NCI-H146 treated with DMSO at 0.1 percent for 48 hours (cell line): ENCODE measurements around the gene LNPEP.

Source experiments
- DNase-seq: peaks from one replicate; lab custom pipeline; 2025; ENCODE audit not compliant: unreplicated experiment; lab: John Stamatoyannopoulos, UW

The LNPEP gene

DNA sequence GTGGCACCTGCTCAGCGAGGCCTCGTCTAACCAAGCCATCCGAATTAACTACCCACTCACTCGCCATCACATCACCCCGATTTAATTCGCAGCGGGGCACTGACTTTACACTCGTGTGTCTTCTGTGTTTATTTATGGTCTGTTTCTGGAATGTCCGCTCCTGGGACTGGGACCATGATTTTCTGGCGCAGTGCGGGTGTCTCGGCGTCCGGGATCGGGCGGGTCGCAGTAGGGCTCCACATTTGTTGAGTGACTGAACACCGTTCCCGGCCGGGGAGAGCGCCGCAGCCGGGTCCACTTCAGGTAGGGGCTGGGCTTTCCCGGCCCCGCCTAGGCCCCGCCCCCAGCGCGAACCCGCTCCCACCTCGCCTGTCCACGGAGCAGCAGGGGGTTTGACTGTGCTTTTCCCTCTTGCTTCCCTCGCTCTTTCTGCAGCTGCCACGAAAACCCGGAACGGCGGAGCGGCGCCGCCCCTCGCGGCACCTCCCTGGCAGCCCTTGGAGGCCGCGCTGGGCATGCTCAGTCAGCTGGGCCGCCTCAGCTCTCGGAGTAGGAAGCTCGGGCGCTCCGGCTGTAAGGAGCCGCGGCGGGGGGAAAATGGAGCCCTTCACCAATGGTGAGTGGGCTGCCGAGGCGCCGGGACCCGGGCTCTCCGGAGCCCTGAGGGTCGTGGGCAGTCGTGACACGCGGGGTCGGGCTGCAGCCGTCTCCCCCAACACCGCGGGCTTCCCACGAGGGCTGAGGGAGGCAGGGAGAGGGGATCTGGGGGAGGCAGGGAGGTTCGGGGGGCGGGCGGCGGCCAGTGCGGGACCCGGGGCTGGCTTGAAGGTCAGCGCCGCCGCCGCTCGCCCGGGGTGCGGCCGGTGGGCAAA is at the start of gene LNPEP:
TSS of gene LNPEP (plus strand) at position 522 of the 872 bp plus-strand sequence. CDS start at position 598, 76 bp downstream.
- peak; percentile 83 for DNase-seq

DNA sequence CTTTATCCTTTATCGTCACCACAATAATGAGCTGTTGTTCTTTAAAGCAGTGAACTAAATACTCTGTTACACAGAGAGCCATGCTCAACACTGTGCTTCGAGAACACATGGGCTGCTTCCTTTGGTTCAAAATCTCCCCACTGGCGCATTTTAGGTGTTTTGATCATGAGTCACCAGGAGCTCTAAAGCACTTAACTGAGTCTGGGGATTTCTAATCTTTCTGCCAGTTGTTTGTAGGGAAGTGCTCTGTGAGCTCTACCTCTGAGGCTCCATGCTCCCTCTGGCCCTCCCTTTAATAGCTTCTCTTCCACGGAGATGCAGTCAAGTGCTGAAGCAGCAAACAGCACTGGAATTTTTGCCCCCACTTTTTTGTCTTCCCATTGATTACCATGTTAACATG is 42.5 kb upstream of the LNPEP start:
- no peak for DNase-seq

DNA sequence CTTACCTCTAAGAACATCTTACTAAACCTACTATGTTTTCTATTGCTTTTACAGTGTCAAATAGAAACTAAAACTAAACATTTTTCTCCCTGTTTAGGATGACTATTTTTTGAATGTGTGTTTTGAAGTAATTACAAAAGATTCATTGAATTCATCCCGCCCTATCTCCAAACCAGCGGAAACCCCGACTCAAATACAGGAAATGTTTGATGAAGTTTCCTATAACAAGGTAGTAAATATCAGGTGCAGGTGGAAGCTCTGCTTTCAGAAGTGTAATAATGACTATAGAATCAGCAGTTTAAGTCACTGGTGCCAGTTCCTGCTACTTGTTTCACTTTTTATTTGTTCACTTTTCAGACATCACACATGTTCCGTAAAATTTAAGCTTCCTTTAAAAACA is 39.6 kb upstream of the LNPEP start:
- DNase-seq: no peak

DNA sequence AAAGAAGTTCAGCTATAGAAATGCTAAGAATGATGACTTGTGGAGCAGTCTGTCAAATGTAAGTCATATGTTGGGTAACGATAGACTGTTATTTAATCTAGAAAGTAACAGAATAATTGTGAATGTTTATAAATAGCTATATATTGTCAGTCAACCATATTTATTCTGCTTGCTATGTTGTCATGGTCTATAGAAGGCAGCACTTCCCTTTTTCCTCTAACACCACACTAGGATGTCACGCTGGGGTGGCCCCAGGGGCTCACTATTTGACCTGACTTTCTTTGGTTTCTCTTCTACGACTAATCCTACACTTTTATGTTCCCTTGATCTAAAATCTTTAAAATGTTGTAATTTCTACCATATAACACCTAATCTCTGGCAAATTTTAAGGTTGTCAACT is 39.1 kb upstream of the LNPEP start:
- no peak for DNase-seq

DNA sequence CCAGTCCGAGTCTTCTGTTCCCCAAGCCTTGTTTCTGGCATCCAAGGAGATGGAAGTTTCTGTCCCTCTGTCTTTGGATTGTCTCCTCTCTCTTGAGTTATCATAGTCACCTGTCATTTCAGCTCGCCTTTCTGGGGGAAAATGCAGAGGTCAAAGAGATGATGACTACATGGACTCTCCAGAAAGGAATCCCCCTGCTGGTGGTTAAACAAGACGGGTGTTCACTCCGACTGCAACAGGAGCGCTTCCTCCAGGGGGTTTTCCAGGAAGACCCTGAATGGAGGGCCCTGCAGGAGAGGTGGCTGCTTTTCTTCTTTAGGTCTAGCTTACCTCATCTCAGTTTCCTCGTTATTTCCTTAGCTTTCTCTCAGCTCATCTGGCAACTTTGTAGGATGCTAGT is 34.5 kb upstream of the LNPEP start:
- DNase-seq: no peak

DNA sequence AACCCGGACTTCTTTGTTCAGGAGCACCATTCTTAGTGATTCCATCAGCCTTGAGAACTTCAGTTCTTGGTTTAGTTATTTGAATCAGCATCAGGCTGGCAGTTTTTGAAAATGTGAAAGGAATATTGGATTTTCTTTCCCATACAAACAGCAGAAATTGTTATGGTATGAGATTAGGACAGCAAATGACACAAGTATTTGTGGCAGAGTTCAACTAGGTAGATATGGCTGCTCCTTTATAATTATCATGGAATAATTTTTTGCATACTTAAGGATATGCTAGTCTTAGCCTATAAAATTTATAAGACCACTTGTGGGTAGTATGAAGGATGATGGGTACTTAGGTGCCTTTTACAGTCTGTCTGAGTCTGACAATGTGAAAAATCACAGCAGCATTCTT is 34.0 kb upstream of the LNPEP start:
- no peak for DNase-seq

DNA sequence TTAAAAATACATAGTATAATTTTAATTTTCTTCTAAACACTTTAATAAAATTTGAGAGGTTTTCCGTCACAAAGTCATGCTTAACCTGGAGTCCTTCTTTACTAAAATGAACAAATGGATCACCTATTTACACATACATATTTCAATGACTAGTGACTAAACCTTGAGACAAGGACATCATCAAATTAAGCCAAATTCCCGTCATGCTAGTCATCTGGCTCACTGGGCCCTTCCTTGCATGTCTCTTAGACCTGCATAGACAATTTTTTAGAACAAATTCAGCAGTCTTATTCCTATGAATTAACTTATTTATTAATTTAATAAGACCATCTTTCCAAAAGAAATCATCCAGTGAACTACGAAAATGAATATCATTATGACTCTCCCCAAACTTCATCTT is 33.0 kb upstream of the LNPEP start:
- DNase-seq: no peak

DNA sequence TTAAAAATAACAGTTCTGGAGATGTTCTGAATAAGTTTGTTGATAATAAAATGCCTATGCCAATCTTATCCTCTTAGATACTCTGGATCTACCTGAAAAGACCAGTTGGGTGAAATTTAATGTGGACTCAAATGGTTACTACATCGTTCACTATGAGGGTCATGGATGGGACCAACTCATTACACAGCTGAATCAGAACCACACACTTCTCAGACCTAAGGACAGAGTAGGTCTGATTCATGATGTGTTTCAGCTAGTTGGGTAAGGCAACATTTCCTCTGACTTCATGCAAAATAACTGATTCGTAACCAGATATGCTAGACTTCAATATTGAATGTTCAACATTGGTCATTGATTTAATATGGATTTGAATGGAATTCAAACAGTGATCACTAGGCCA is 32.6 kb upstream of the LNPEP start:
- DNase-seq: no peak

DNA sequence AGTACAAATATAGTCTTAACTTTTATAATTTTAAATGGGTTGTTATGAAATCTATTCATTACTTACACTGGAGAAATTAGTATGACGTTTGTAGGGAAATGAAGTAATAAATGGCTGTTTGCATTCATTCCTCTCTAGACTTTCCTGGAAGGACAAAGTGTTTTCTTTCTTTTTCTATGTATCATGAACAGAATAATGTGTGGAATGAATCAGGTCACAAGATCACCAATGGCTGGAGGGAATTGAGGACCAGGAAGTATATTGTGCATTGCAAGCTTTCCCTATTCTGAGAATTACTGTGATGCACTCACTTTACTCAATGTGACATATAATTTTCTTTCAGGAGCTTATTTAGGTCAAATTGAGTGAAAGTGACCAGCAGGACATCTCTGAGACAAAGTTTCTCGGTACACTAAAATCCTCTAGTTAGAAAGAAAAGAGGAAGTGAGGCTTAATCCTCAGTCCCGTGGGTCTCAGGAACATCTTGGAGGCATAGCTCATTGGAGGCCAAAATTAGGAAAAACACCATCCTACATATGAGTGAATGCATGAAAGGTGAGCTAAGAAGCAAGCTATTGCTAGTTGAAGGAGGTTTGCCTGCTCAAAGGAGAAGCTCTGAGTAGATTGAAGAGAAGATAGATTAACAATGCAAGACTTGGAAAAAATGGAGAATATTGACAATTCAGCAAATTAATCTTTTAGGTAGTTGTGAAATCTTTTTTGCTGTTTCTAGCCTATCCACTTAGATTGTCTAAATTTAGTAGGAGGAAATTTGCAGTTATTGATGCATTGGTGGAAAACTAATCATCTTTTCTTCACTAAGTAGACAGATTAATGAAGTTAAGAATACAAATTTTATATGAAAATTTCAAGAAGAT is 31.6 kb upstream of the LNPEP start:
- no peak for DNase-seq

DNA sequence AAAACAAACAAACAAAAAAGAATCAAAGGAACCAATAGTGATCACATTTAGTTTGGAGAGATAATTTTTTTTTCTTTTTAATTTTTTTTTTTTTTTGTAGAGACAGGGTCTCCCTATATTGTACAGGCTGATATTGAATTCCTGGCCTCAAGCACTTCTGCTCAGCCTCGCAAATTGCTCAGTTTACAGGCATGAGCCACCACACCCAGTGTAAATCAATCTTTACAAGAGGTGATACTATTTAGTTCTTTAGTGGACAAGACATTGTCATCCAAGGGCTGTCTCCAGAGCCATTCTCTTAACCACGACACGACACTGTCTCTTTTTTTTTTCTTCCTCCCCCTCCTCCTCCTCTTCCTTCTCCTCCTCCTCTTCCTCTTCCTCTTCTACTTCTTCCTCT is 30.0 kb upstream of the LNPEP start:
- DNase-seq: no peak

DNA sequence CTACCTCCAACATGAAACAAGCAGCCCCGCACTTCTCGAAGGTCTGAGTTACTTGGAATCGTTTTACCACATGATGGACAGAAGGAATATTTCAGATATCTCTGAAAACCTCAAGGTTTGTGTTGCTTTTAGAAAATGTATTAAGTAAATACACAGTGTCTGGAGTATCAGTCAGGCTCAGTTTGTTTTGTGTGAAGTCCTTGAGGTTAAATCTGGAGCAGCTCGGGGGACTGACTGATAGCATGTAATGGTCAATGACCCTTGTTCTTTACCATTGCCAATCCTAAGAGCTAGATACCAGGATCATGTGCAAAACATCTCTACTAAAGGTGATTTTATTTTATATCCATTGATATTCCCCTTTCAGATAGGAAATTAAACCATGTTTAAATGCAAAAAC is 26.9 kb upstream of the LNPEP start:
- no peak for DNase-seq

DNA sequence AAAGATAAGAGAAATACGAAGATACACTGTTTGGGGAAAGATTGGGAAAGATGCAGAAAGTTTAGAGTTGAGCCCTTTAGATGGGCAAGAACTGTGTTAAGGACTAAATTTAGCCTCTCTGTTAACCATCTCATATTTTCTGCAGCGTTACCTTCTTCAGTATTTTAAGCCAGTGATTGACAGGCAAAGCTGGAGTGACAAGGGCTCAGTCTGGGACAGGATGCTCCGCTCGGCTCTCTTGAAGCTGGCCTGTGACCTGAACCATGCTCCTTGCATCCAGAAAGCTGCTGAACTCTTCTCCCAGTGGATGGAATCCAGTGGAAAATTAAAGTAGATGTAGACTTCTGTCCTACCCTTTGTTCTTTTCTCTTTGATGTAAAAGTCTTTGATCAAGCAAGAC is 26.4 kb upstream of the LNPEP start:
- DNase-seq: no peak

DNA sequence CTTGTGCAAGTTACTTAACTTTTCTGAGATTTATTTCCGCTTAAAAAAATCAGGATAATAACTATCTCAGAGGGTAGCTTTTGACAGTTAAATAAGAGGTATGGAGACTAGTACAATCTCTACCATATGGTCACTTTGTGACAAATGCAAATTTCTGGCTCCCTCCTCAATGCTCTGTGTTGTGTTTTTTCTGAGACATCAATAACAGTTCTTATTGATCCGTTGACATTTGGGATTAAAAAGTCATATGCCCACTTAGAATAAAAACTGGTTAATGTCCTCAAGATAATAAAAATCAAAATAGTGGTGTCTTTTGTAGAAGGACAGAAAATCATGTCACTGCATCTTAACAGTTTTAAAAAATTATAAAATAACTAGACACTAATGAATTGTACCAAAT is 24.7 kb upstream of the LNPEP start:
- DNase-seq: no peak

DNA sequence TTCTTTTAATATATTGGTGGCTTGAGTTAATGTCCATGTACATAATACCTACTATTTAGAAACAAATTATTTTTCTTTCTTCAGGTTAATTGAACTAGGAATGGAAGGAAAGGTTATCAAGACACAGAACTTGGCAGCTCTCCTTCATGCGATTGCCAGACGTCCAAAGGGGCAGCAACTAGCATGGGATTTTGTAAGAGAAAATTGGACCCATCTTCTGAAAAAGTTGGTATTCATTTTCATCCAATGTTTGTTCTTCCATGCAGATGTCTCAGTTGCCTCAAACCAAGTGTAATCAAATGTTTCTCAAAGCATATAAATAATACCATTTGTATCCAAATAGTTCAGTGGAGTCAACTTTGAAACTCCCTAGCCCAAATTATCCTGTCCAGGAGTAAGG is 22.6 kb upstream of the LNPEP start:
- DNase-seq: no peak

DNA sequence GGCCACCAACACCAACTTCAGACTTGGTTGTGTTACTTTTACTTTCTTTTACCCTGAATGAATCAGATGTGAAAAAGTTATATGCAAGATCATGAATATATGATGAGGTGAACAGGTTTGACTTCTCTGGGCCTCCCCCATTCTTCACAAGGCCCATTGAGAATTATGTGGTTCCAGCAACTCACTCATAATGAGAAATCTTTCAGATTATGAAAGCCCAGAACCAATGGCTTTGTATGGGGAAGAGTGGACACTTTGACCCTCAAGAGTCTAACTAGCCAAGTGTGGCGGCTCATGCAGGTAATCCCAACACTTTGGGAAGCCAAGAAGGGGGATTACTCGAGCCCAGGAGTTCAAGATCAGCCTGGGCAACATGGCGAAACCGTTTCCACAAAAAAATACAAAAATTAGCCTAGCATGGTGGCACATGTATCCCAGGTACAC is 16.1 kb upstream of the LNPEP start:
- DNase-seq: no peak

DNA sequence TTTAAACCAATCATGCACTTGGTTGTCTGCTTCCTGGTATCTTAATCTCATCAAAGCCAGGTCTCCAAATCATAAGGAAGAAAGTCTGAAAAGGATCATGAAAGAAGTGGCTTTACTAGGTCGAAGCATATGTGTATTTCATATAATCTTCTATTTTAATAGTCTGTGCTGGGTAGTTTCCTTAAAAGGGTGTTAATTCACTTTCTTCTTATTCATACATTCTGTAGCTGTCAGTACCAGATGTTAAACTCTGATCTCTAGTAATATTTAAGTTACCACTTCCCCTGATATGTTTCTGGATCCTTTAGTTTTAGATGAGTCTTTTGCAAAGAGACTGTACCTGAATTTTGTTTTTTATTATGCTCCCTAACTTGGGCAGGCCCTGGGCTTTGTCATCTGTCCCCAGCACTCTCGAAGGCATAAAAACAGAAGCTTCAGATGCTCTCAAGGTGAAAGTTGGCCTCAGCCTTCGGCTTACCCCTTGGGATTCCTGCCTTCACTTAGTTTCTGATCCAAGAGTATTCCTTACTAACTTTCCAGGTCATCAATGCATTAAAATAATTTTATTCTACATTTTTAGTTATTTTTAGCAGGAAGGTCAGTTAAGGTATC is 15.0 kb upstream of the LNPEP start:
- DNase-seq: no peak

DNA sequence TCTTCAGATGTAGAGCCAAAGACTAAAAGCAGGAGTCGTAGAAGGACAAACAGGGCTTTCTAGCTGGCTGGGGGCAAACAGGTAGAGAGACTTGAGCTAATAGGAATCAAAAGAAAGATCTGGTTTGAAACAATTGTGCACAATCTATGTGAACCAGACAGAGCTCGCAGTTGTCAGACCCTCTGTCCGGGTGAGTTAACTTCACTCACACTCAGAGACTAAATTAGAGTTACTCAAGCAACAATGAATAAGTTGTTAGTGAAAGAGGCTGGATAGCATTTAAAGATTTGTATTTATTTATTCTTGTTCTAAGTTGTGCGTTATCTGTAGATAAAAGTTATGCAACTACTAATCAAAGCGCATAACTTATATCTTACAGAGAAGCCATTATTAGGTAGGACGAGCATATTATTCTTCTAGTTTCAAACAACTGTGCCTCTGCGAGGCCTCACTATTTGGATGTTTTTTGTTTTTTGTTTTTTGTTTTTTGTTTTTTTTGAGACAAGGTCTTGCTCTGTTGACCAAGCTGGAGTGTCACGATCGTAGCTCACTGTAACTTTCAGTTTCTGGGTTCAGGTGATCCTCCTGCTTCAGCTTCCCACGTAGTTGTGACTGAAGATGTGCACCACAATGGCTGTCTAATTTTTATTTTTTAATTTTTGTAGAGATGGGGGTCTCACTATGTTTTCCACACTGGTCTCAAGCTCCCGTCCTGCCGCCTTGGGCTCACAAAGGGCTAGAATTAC is 13.2 kb upstream of the LNPEP start:
- DNase-seq: no peak

DNA sequence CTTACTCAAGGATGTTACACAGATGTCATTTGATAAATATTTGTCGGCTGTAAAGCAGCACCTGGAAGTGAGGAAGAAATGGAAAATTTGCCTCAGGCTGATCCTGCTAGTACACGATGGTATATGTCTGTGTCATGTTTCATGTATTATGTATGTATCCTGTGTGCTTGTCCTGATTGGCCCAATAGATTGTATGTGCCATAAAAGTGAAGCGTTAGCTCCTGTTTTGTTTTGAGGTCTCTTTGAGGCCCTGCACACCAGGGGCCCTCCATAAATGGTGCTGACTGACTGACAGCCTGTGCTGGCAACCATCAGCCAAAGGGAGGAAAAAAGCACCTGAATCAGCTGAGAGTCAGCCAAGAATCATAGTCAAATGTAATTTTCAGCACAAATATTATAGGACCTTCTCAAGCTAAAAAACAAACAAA is 11.8 kb upstream of the LNPEP start:
- DNase-seq: no peak

DNA sequence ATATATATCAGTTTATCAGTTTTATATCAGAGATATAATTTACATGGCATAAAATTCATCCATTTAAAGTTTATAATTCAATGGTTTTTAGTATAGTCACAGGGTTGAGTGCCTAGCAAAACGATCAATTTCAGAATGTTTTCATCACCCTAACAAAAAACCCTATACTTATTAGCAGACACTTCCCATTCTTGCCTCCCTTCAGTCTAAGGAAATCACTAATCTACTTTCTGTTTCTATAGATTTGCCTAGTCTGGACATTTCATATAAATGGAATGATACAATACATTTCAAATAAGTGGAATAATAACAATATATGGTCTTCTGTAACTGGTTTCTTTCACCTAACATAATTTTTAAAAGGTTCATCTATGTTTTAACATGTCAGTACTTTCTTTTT is 9.6 kb upstream of the LNPEP start:
- DNase-seq: no peak

DNA sequence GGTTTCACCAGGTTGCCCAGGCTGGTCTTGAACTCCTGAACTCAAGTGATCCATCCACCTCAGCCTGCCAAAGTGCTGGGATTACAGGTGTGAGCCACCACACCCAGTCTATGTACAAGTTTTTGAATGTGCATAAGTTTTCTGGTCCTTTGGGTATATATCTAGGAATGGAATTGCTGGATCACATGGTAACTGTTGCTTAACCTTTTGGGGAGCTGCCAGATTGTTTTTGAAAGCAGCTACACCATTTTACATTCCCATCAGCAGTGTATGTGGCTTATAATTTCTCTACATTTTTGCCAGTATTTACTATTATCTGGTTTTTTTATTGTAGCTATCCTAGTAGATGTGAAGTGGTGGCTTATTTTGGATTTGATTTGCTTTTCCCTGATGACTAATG is 8.9 kb upstream of the LNPEP start:
- no peak for DNase-seq
